PC-3 (cell line): ENCODE measurements around the gene TRO.

Experiments
- CTCF ChIP-seq: fragments of 300-600 bp; sonication (generic); conservative IDR thresholded peaks from 2 replicates; pipeline ENCODE4 v1.5.1; 2017; ENCODE audit warnings: antibody characterized with exemption, low read depth, mild to moderate bottlenecking, low read length
- EZH2 ChIP-seq: fragments of 300-600 bp; sonication (generic); IDR thresholded peaks from one replicate; pipeline ENCODE4 v1.6.1; 2017; ENCODE audit warnings: antibody characterized with exemption, mild to moderate bottlenecking, low read length; ENCODE audit not compliant: unreplicated experiment
- EZH2phosphoT487 ChIP-seq: fragments of 300-600 bp; sonication (generic); IDR thresholded peaks from 2 replicates; pipeline ENCODE4 v1.6.1; 2018; ENCODE audit warnings: mild to moderate bottlenecking, antibody characterized with exemption, low read length, borderline replicate concordance

- peak; percentile 63; the same call in 1 of the 2 replicates for TF ChIP-seq CTCF
- no peak for TF ChIP-seq EZH2phosphoT487
- TF ChIP-seq EZH2, result no peak
Measured at GRCh38 chrX:54891573-54891972, 29.1 kb upstream of the TRO start.
